ENCODE results near the gene QSOX2. TPM values are rescaled to one million over a fixed set of nuclear protein-coding genes. Genes with fewer than 3 reads are reported as not detected.
A peak's percentile ranks its signal among the peaks of the same experiment; 100 is the strongest.

QSOX2 gene
- 18.3 TPM for polyA plus RNA-seq (2012; ENCODE audit: insufficient read length, low read depth)

- no peak; the same call in 1 of the 2 replicates for TF ChIP-seq SIN3A (IDR thresholded peaks at IDR 0.05; ENCODE audit: borderline replicate concordance, insufficient read depth, low read length)
- TF ChIP-seq REST (IDR thresholded peaks at IDR 0.05; ENCODE audit: insufficient read depth in 1 of 2, low read depth in 2 of 2, low read length in 2 of 2): peak; percentile 83 to 91
- peak; percentile 67; the same call in 1 of the 2 replicates for TF ChIP-seq TAF1 (IDR thresholded peaks at IDR 0.05; ENCODE audit: borderline replicate concordance, insufficient read depth, low read length)
These were observed at the start of gene QSOX2 for GRCh38 chr9:136245219-136246150. TSS of gene QSOX2 (minus strand) at chr9:136245812. CDS start at chr9:136245803, 9 bp downstream.

- TF ChIP-seq REST (IDR thresholded peaks at IDR 0.05; ENCODE audit: insufficient read depth in 1 of 2, low read depth in 2 of 2, low read length in 2 of 2) (no peak), SIN3A (IDR thresholded peaks at IDR 0.05; ENCODE audit: borderline replicate concordance, insufficient read depth, low read length) (no peak), TAF1 (IDR thresholded peaks at IDR 0.05; ENCODE audit: borderline replicate concordance, insufficient read depth, low read length) (no peak), FOXP2 (optimal IDR thresholded peaks at IDR 0.05; ENCODE audit: borderline replicate concordance, extremely low read depth, extremely low read length, insufficient read depth) (no peak), POLR2AphosphoS5 (IDR thresholded peaks at IDR 0.05; ENCODE audit: low read depth, low read length) (no peak)
These were observed 49.4 kb upstream of the QSOX2 start for GRCh38 chr9:136295055-136295454.

- TF ChIP-seq REST (IDR thresholded peaks at IDR 0.05; ENCODE audit: insufficient read depth in 1 of 2, low read depth in 2 of 2, low read length in 2 of 2) (no peak), SIN3A (IDR thresholded peaks at IDR 0.05; ENCODE audit: borderline replicate concordance, insufficient read depth, low read length) (no peak), POLR2AphosphoS5 (IDR thresholded peaks at IDR 0.05; ENCODE audit: low read depth, low read length) (no peak), TAF1 (IDR thresholded peaks at IDR 0.05; ENCODE audit: borderline replicate concordance, insufficient read depth, low read length) (no peak), FOXP2 (optimal IDR thresholded peaks at IDR 0.05; ENCODE audit: borderline replicate concordance, extremely low read depth, extremely low read length, insufficient read depth) (no peak)
These were observed 48.8 kb upstream of the QSOX2 start for GRCh38 chr9:136294437-136294836.

GRCh38 chr9:136293476-136294077 lies 48.0 kb upstream of the QSOX2 start:
- TF ChIP-seq SIN3A (IDR thresholded peaks at IDR 0.05; ENCODE audit: borderline replicate concordance, insufficient read depth, low read length) (no peak), POLR2AphosphoS5 (IDR thresholded peaks at IDR 0.05; ENCODE audit: low read depth, low read length) (no peak), TAF1 (IDR thresholded peaks at IDR 0.05; ENCODE audit: borderline replicate concordance, insufficient read depth, low read length) (no peak), REST (IDR thresholded peaks at IDR 0.05; ENCODE audit: insufficient read depth in 1 of 2, low read depth in 2 of 2, low read length in 2 of 2) (no peak), FOXP2 (optimal IDR thresholded peaks at IDR 0.05; ENCODE audit: borderline replicate concordance, extremely low read depth, extremely low read length, insufficient read depth) (no peak)

Data from PFSK-1 (cell line).